Peyer's patch (tissue), 4 donors: Measurements from ENCODE around the gene KAZN. TPM values are rescaled to one million over a fixed set of nuclear protein-coding genes. Genes with fewer than 3 reads are reported as not detected.

Experiments
- DNase-seq, 3 donors: peaks; one replicate each; pipeline ENCODE4 v3.0.0-alpha.2; 2017 to 2019
- H3K27ac ChIP-seq, 4 donors: fragments of 200-600 bp; sonication (generic); one replicate each; pipeline ENCODE4 v1.5.1; 2016 to 2019
- H3K27me3 ChIP-seq, 2 donors: fragments of 200-600 bp; sonication (generic); one replicate each; pipeline ENCODE4 v1.5.1; 2019
- H3K36me3 ChIP-seq, 3 donors: fragments of 200-600 bp; sonication (generic); one replicate each; pipeline ENCODE4 v1.5.1; 2016 to 2019
- H3K4me1 ChIP-seq, 4 donors: fragments of 200-600 bp; sonication (generic); one replicate each; pipeline ENCODE4 v1.5.1; 2016 to 2019
- H3K4me3 ChIP-seq, 4 donors: fragments of 200-600 bp; sonication (generic); 1 replicate in 3 of 4; 2 replicates in 1 of 4; pipeline ENCODE4 v1.5.1; 2016 to 2019; ENCODE audit warnings: mild to moderate bottlenecking in 1 of 4
- H3K9me3 ChIP-seq, 4 donors: fragments of 200-600 bp; sonication (generic); one replicate each; pipeline ENCODE4 v1.5.1; 2016 to 2019; ENCODE audit warnings: mild to moderate bottlenecking in 1 of 4
- POLR2A ChIP-seq, 2 donors: fragments of 450-650 bp; IDR thresholded peaks; one replicate each; pipeline ENCODE4 v1.5.1; 2017; ENCODE audit warnings: antibody characterized with exemption in 2 of 2, mild to moderate bottlenecking in 2 of 2, moderate library complexity in 2 of 2
- total RNA-seq, 4 donors: library from RNA; depleted of rRNA; stranded (reverse); fragments of >200 nt; gene quantifications; one replicate each; pipeline ENCODE4 v1.1.0, GENCODE V29; 2016
- TF ChIP-seq, protein P1 (sequence below), 6 experiments: fragments of 450-650 bp in 4 of 6; fragments of 200-600 bp in 2 of 6; sonication (generic) in 1 of 6; IDR thresholded peaks; one replicate each; pipeline ENCODE4 v1.5.1; 2017 to 2019; ENCODE audit warnings: antibody characterized with exemption in 6 of 6, mild to moderate bottlenecking in 3 of 6, moderate library complexity in 1 of 6

Gene KAZN
- total RNA-seq, 4 donors from 2014 or later = 14.9 to 25.5 (median 21.7) TPM

DNA sequence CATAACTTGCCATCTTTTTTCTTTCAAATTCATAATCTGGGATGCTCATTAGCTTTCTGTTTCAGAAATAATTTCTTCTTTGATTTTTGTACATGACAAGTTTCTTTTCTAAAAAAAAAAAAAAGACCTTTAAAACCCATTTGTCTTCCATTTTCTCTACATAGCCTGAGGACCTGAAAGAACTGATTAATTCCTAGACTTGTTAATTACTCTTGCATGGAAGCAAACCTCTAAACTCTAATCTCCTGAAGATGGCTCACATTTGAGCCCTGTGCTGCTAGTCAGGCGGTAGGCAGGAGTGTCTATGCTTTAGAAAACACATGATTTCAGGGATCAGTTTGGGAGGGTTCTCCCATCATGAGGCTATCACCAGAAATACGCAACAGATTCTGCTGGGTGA, 152.0 kb downstream of the KAZN start:
- Histone ChIP-seq H3K9me3 (no peaks in the 10 kb centered on the region), H3K27me3 (no peaks in the 10 kb centered on the region), H3K4me3 (no peak overlapping the region), H3K36me3 (no peaks in the 10 kb centered on the region), H3K27ac (no peak overlapping the region), H3K4me1 (no peaks in the 10 kb centered on the region)
- no peak for TF ChIP-seq POLR2A (IDR thresholded peaks at IDR 0.05)
- TF ChIP-seq, protein P1, sequence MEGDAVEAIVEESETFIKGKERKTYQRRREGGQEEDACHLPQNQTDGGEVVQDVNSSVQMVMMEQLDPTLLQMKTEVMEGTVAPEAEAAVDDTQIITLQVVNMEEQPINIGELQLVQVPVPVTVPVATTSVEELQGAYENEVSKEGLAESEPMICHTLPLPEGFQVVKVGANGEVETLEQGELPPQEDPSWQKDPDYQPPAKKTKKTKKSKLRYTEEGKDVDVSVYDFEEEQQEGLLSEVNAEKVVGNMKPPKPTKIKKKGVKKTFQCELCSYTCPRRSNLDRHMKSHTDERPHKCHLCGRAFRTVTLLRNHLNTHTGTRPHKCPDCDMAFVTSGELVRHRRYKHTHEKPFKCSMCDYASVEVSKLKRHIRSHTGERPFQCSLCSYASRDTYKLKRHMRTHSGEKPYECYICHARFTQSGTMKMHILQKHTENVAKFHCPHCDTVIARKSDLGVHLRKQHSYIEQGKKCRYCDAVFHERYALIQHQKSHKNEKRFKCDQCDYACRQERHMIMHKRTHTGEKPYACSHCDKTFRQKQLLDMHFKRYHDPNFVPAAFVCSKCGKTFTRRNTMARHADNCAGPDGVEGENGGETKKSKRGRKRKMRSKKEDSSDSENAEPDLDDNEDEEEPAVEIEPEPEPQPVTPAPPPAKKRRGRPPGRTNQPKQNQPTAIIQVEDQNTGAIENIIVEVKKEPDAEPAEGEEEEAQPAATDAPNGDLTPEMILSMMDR (IDR thresholded peaks at IDR 0.05) = no peak
- no peak for DNase-seq

DNA sequence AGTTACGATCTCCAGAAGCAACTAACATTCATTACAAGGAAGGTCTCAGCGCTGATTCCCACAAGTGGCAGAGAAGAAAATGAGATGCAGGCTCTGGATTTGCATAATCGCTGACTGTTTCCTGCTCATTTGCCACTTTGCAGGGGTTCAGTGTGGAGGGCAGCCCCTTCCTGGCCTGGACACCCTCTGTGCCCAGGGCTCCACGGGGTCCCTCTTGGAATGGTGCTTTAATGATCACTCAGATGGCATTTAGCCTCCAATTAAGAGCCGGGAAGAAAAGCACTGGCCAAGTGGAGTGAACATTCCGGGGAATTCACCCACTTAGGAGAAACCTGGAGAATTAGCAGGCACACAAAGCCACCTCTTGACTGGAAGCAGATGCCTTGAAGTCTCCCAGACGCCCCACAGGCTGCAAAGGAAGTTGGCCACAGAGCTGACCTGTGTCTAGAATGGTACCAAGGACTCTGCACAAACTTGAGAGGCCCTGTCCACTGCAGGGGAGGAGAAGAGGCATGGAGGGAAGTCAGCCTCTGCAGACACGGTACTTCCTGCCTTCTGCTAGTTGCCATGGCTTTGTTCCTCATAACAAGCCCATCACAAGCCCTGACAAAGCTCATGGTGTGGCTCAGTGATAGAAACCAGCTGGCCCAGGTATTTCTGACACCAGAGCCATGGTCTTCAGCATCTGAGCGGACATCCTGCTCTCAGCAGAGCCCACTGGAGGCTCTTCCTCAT, 157.2 kb downstream of the KAZN start:
- no peak overlapping the region for H3K27ac ChIP-seq
- no peak for TF ChIP-seq POLR2A (IDR thresholded peaks at IDR 0.05)
- TF ChIP-seq, protein P1 (IDR thresholded peaks at IDR 0.05) = no peak
- no peak for DNase-seq
- H3K36me3 ChIP-seq = no peaks in the 10 kb centered on the region
- H3K4me3 ChIP-seq = no peak overlapping the region
- H3K9me3 ChIP-seq = no peaks in the 10 kb centered on the region
- H3K27me3 ChIP-seq = no peaks in the 10 kb centered on the region
- H3K4me1 ChIP-seq = no peaks in the 10 kb centered on the region

DNA sequence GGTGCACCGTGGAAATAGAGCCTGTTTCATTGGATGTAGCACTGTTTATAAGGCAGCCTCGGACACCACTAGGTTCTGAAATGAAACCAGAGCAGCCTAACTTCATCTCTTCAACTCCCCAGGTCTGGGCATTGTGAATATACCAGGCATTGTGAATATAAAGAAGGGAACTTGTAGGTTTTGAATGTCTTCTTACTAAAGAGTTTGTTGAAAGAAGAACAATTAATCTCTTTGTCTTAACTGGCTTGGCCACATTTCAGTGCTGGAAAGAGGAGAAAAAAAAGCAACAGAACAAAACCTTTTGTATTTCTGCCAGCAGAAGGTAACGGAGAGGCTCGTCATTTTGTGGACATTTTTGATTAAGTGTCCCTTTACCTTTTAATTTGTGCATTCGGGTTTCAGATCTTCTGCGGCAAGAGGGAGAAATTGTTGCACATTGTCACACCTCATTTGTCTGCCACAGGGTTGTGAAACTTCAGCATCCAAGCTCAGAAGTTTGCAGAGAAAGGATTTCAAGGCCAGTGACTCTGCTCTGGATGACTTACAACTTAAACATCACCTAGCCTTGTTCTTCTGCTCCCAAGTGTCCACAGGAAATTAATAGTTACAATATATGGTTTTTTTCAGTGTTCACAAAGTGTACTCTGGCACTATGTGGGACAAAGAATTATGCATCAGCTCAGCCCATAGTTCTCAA, 158.3 kb downstream of the KAZN start:
- TF ChIP-seq POLR2A (IDR thresholded peaks at IDR 0.05) = no peak
- TF ChIP-seq, protein P1 (IDR thresholded peaks at IDR 0.05) = no peak
- Histone ChIP-seq H3K27ac (no peak overlapping the region), H3K4me3 (no peak overlapping the region)

DNA sequence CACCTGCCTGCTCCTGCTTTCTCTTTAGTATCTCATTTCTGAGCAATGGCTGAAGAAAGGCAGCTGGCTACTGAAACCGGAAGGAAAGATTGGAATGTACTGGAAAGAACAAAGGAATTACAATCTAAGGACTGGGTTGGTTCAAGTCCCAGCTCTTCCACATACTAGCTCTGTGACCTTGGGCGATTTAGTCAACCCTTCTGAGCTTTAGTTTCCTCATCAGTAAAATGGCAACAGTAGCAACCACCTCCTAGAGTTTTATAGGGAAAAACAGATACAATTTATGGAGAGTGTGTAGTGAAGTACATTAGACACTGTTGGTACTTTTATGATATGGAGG, 158.8 kb downstream of the KAZN start:
- Histone ChIP-seq H3K36me3 (no peaks in the 10 kb centered on the region), H3K27ac (no peak overlapping the region), H3K27me3 (no peaks in the 10 kb centered on the region), H3K9me3 (no peaks in the 10 kb centered on the region), H3K4me3 (no peak overlapping the region), H3K4me1 (no peaks in the 10 kb centered on the region)
- no peak for TF ChIP-seq POLR2A (IDR thresholded peaks at IDR 0.05)
- TF ChIP-seq, protein P1 (IDR thresholded peaks at IDR 0.05) = no peak
- DNase-seq = no peak

More for the DNA sequence above, 158.3 kb downstream of the KAZN start:
- no peaks in the 10 kb centered on the region for H3K27me3 ChIP-seq
- no peaks in the 10 kb centered on the region for H3K9me3 ChIP-seq
- no peak for DNase-seq
- no peaks in the 10 kb centered on the region for H3K36me3 ChIP-seq
- H3K4me1 ChIP-seq = no peaks in the 10 kb centered on the region

DNA sequence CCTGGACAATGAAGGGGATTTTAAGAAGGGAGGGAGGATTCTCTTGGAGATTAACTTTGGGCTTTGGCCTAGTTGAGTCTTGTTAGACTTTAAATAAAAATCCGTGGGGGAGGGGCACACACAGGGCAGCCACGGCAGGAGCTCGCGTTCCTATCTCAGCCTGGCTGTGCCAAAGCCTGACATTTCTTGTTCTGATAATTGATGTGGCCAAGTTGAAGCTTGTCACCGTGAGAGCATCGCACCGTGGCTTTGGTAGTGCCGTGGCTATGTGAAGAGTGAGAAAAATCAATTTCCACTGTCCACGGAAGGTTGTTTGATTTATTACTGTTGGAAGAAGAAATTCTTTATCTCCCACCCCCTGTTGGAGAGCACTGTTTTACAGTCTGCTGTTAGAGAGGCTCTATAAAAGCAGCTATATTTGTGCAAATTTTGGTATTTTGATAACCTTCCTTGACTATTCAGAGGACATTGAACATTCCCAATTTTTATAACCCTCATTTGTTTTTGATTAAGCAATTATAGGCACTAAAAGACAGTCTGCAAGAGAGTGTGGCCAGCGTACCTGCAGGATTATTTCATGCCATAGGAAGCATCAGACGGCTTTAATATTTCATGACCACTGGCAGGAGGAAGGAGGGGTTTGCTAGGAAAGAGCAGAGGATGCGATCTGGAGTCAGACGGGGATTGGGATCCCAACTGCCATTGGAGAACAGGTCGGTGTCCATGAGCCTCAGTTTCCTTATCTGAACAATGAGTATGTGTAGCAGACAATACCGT, 160.7 kb downstream of the KAZN start:
- TF ChIP-seq, protein P1 (IDR thresholded peaks at IDR 0.05) = no peak
- TF ChIP-seq POLR2A (IDR thresholded peaks at IDR 0.05) = no peak
- no peaks in the 10 kb centered on the region for H3K4me1 ChIP-seq
- no peaks in the 10 kb centered on the region for H3K27me3 ChIP-seq

More for the DNA sequence above, 160.7 kb downstream of the KAZN start:
- DNase-seq = no peak
- no peaks in the 10 kb centered on the region for H3K36me3 ChIP-seq
- H3K4me3 ChIP-seq = no peak overlapping the region
- H3K9me3 ChIP-seq = no peaks in the 10 kb centered on the region
- H3K27ac ChIP-seq = no peak overlapping the region
